Left ventricle myocardium inferior (tissue), 1 donor: ENCODE data around the gene KTN1. TPM values are rescaled to one million over a fixed set of nuclear protein-coding genes. Genes with fewer than 3 reads are reported as not detected.

Experiments
- DNase-seq: peaks from one replicate; pipeline ENCODE4 v3.0.0-alpha.2; 2020
- H3K27ac ChIP-seq: fragments of 200-600 bp; replicated peaks from 2 replicates; pipeline ENCODE4 v1.8.0; 2021
- H3K27me3 ChIP-seq: fragments of 200-600 bp; 2 replicates; pipeline ENCODE4 v1.8.0; 2021; ENCODE audit warnings: low read depth
- H3K36me3 ChIP-seq: fragments of 200-600 bp; 2 replicates; pipeline ENCODE4 v1.8.0; 2021
- H3K4me1 ChIP-seq: fragments of 200-600 bp; 2 replicates; pipeline ENCODE4 v1.8.0; 2021
- H3K4me3 ChIP-seq: fragments of 200-600 bp; 2 replicates; pipeline ENCODE4 v1.8.0; 2021; ENCODE audit warnings: mild to moderate bottlenecking, moderate library complexity
- H3K9me3 ChIP-seq: fragments of 200-600 bp; replicated peaks from 2 replicates; pipeline ENCODE4 v1.8.0; 2021
- CTCF ChIP-seq: fragments of 200-600 bp; IDR thresholded peaks from 2 replicates; pipeline ENCODE4 v1.8.0; 2021; ENCODE audit warnings: antibody characterized with exemption, mild to moderate bottlenecking, borderline replicate concordance
- intact Hi-C: fragments of 100-400 bp; cut with micrococcal nuclease; formaldehyde crosslinking; loops from one replicate; pipeline ENCODE4 v1.11.0; 2022
- total RNA-seq: library from RNA; stranded (reverse); fragmentation: NEBNext Ultra II Directional; extraction: Animal tissue kit (Norgen Biotek cat#: 25700); gene quantifications from one replicate; pipeline ENCODE4 v1.2.1, GENCODE V29; 2021
- donor health status: DM: no; HTN: yes; CAD: no; lungs with severe emphysema.

KTN1 gene
- total RNA-seq, 1 donor from 2014 or later = 294 TPM

- Histone ChIP-seq H3K36me3 (no peaks in the 10 kb centered on the region), H3K4me1 (peaks cover 13% of the 10 kb centered on the region), H3K9me3 (no peaks in the 10 kb centered on the region), H3K27me3 (no peaks in the 10 kb centered on the region), H3K4me3 (no peak overlapping the region), H3K27ac (no peak overlapping the region)
- no peak for TF ChIP-seq CTCF
- no peak for DNase-seq
- intact Hi-C loops = no loop called here
Observed at GRCh38 chr14:55713486-55713885, 133.5 kb downstream of the KTN1 start.

- intact Hi-C loops = no loop called here
- no peak for DNase-seq
- peaks cover 8% of the 10 kb centered on the region for H3K4me1 ChIP-seq
- no peaks in the 10 kb centered on the region for H3K27me3 ChIP-seq
- no peaks in the 10 kb centered on the region for H3K9me3 ChIP-seq
- no peak overlapping the region for H3K27ac ChIP-seq
- no peak overlapping the region for H3K4me3 ChIP-seq
- no peaks in the 10 kb centered on the region for H3K36me3 ChIP-seq
- TF ChIP-seq CTCF = no peak
Observed at GRCh38 chr14:55715889-55716288, 135.9 kb downstream of the KTN1 start.

- DNase-seq = no peak
- no peak for TF ChIP-seq CTCF
- H3K27me3 ChIP-seq = no peaks in the 10 kb centered on the region
- H3K4me1 ChIP-seq = peaks cover 5% of the 10 kb centered on the region
- no peaks in the 10 kb centered on the region for H3K9me3 ChIP-seq
- H3K36me3 ChIP-seq = no peaks in the 10 kb centered on the region
- H3K27ac ChIP-seq = no peak overlapping the region
- intact Hi-C loops = no loop called here
- no peak overlapping the region for H3K4me3 ChIP-seq
Observed at GRCh38 chr14:55717621-55718020, 137.6 kb downstream of the KTN1 start.

- H3K27ac ChIP-seq = no peak overlapping the region
- no peaks in the 10 kb centered on the region for H3K27me3 ChIP-seq
- no peak for DNase-seq
- no peak for TF ChIP-seq CTCF
- no peak overlapping the region for H3K4me3 ChIP-seq
- H3K9me3 ChIP-seq = no peaks in the 10 kb centered on the region
- no peaks in the 10 kb centered on the region for H3K36me3 ChIP-seq
- intact Hi-C loops = no loop called here
- peaks cover 5% of the 10 kb centered on the region for H3K4me1 ChIP-seq
Observed at GRCh38 chr14:55718551-55718950, 138.5 kb downstream of the KTN1 start.

- intact Hi-C loops = no loop called here
- TF ChIP-seq CTCF = no peak
- no peaks in the 10 kb centered on the region for H3K27me3 ChIP-seq
Observed at GRCh38 chr14:55720796-55721195, 140.8 kb downstream of the KTN1 start.

GRCh38 chr14:55721353-55721752, 141.3 kb downstream of the KTN1 start:
- peaks cover 4% of the 10 kb centered on the region for H3K4me1 ChIP-seq
- no peak overlapping the region for H3K27ac ChIP-seq
- H3K4me3 ChIP-seq = no peak overlapping the region
- no peaks in the 10 kb centered on the region for H3K27me3 ChIP-seq
- TF ChIP-seq CTCF = no peak
- H3K9me3 ChIP-seq = no peaks in the 10 kb centered on the region
- DNase-seq = no peak
- intact Hi-C loops = no loop called here
- no peaks in the 10 kb centered on the region for H3K36me3 ChIP-seq

More at GRCh38 chr14:55720796-55721195, 140.8 kb downstream of the KTN1 start:
- Histone ChIP-seq H3K36me3 (no peaks in the 10 kb centered on the region), H3K9me3 (no peaks in the 10 kb centered on the region), H3K27ac (no peak overlapping the region), H3K4me3 (no peak overlapping the region), H3K4me1 (peaks cover 5% of the 10 kb centered on the region)
- no peak for DNase-seq
